Activated naive CD4-positive, alpha-beta T cell treated with anti-CD3 and anti-CD28 coated beads, Interleukin-2, amount 10 ng/mL, durations not matched to agents 7 days and 5 days (primary cell): ENCODE measurements around the gene DCTN2.
"Not testable (repeated sequence)": the region's sequence is repeated elsewhere in the genome, so short reads cannot be mapped to it uniquely, and the experiment has no call there.

ENCODE experiments used
- CTCF ChIA-PET: fragments of 350-600 bp; sonication (Branson Sonifier 250); formaldehyde crosslinking; loops from one replicate; lab custom pipeline; 2021; ENCODE audit warnings: antibody characterized with exemption; lab: Charles Lee
- DNase-seq: peaks from one replicate; pipeline ENCODE4 v3.0.0-alpha.2; 2020
- H3K27ac Mint-ChIP-seq: one replicate; pipeline ENCODE4 v1.8.0; 2021; ENCODE audit warnings: mild to moderate bottlenecking, moderate library complexity, mixed read lengths
- H3K27me3 Mint-ChIP-seq: one replicate; pipeline ENCODE4 v1.8.0; 2021; ENCODE audit warnings: mild to moderate bottlenecking, mixed read lengths
- H3K36me3 Mint-ChIP-seq: one replicate; pipeline ENCODE4 v1.8.0; 2021; ENCODE audit warnings: mixed read lengths
- H3K4me1 Mint-ChIP-seq: one replicate; pipeline ENCODE4 v1.8.0; 2021; ENCODE audit warnings: mixed read lengths
- H3K4me3 Mint-ChIP-seq: one replicate; pipeline ENCODE4 v1.8.0; 2021; ENCODE audit warnings: mild to moderate bottlenecking, moderate library complexity, mixed read lengths
- H3K9me3 Mint-ChIP-seq: one replicate; pipeline ENCODE4 v1.8.0; 2021; ENCODE audit warnings: mixed read lengths

DCTN2 gene

DNA sequence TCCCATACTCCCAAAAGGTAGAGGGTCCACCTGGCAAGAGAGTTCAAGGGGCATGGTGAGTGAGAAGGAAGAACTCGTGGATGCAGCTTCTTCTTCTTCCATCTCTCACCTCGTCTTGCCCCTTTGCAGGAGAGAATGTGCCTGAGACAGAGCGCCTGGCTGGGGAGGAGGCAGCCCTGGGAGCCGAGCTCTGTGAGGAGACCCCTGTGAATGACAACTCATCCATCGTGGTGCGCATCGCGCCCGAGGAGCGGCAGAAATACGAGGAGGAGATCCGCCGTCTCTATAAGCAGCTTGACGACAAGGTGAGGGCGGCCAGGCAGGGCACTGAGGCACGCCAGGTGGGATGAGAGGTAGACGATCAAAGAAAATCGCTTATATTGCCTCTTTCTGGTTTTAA, 22.9 kb upstream of the DCTN2 start:
- DNase-seq: no peak
- H3K36me3 Mint-ChIP-seq: no peaks in the 10 kb centered on the region
- peaks cover 14% of the 10 kb centered on the region for H3K27me3 Mint-ChIP-seq
- CTCF ChIA-PET: interaction anchor here (1.5 to 1.9 kb wide), 2 partner anchors 14 to 39 kb away, joined by 3 to 8 read pairs; no protein-coding TSS in a partner anchor
- H3K9me3 Mint-ChIP-seq: no peaks in the 10 kb centered on the region
- no peak overlapping the region for H3K27ac Mint-ChIP-seq
- no peaks in the 10 kb centered on the region for H3K4me1 Mint-ChIP-seq
- H3K4me3 Mint-ChIP-seq: no peak overlapping the region

DNA sequence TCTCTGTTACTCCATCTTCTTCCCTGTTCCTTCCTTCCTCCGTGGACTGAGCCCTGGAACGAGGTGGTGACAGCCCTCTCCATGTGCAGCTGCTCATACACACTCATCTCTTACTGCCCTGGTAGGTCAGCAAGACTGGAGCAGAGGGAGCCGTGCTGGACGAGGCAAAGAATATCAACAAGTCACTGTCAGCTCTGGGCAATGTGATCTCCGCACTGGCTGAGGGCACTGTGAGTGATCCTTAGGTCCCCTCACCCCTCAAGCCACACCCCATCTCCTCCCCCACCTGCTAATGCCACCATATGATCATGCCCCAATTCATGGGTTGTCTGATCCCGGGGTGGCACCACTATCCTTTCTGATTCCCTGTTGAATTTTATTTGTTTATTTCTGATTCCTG, 21.8 kb upstream of the DCTN2 start:
- H3K36me3 Mint-ChIP-seq: no peaks in the 10 kb centered on the region
- H3K4me3 Mint-ChIP-seq: no peak overlapping the region
- CTCF ChIA-PET: no interaction called here
- DNase-seq: no peak
- no peak overlapping the region for H3K27ac Mint-ChIP-seq
- no peaks in the 10 kb centered on the region for H3K9me3 Mint-ChIP-seq
- no peaks in the 10 kb centered on the region for H3K4me1 Mint-ChIP-seq
- peaks cover 22% of the 10 kb centered on the region for H3K27me3 Mint-ChIP-seq

DNA sequence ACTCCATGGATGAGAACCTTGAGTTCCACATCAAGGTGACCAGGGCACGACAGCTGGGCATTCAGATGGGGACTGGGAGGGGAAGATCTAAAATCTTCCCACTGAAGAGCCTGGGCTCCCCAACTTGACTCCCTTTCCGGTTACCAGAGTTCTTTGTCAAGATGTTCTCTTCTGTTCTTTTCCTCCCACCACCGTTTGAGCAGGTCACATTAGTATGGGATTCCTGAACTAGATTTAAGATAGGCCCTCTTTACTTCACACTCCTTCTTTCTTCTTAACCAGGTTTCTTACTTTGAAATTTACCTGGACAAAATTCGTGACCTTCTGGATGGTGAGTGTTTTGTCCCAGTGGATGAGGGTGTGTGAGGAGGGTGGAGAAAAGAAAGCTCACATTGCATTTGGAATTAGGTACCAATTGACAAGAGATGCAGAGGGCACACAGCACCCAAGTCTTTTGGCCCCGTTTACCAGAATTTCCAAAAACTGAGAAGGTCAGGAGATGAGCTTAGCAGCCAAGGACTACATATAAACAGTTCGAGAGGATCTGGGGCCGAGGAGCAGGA, 17.3 kb upstream of the DCTN2 start:
- Mint-ChIP-seq H3K9me3 (no peaks in the 10 kb centered on the region), H3K27ac (no peak overlapping the region), H3K27me3 (peaks cover 44% of the 10 kb centered on the region), H3K36me3 (no peaks in the 10 kb centered on the region), H3K4me1 (peaks cover 6% of the 10 kb centered on the region), H3K4me3 (no peak overlapping the region)
- no peak for DNase-seq
- CTCF ChIA-PET: interaction anchor here (1.0 kb wide), 1 partner anchor 108 kb away, joined by 3 read pairs; no protein-coding TSS in a partner anchor

DNA sequence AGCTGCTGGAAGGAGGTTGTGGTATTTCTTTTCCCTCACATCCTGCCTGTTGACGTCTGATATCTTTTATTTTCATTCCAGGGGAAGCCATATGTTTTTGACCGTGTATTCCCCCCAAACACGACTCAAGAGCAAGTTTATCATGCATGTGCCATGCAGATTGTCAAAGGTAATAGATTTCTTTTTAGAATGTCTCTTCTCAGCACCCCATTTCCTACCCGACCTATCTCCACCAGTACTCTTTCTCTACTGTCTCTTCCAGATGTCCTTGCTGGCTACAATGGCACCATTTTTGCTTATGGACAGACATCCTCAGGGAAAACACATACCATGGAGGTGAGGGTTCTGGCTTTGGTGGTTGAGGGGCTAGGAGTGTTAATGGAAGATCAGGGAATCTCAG, 16.4 kb upstream of the DCTN2 start:
- DNase-seq: no peak

DNA sequence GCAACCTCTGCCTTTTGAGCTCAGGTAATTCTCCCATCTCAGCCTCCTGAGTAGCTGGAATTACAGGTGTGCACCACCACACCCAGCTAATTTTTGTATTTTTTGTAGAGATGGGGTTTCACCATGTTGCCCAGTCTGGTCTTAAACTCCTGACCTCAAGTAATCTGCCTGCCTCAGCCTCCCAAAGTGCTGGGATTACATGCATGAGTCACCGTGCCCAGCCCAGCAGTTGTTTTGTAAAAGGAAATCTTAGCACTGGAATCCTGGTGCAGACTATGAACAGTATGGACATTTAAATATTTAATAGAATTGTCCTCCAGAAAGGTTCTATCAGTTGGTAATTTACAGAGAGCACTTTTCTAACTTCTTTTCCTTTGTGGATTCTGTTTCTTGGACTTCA, 14.1 kb upstream of the DCTN2 start:
- H3K27me3 Mint-ChIP-seq: peaks cover 47% of the 10 kb centered on the region
- H3K4me3 Mint-ChIP-seq, CTCF ChIA-PET, H3K9me3 Mint-ChIP-seq, DNase-seq, H3K36me3 Mint-ChIP-seq, H3K4me1 Mint-ChIP-seq, H3K27ac Mint-ChIP-seq: not testable (repeated sequence)

More for the DNA sequence above, 16.4 kb upstream of the DCTN2 start:
- H3K4me1 Mint-ChIP-seq: peaks cover 6% of the 10 kb centered on the region
- H3K36me3 Mint-ChIP-seq: no peaks in the 10 kb centered on the region
- no peak overlapping the region for H3K4me3 Mint-ChIP-seq
- no peak overlapping the region for H3K27ac Mint-ChIP-seq
- CTCF ChIA-PET: no interaction called here
- peaks cover 47% of the 10 kb centered on the region for H3K27me3 Mint-ChIP-seq
- H3K9me3 Mint-ChIP-seq: no peaks in the 10 kb centered on the region

DNA sequence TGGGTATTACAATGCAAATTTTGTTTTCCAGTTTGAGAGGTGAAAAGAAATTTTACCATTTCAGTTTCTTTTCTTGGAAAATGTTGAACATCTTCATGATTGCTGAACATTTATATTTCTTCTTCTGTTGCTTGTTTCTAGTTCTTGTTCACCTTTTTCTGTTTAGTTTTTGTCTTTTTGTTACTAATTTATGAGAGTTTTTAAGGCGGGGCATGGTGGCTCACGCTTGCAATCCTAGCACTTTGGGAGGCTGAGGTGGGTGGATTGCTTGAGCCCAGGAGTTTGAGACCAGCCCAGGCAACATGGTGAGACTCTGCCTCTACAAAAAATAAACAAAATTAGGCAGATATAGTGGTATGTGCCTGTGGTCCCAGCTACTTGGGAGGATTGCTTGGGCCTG, 13.5 kb upstream of the DCTN2 start:
- no peak for DNase-seq
- Mint-ChIP-seq H3K36me3 (no peaks in the 10 kb centered on the region), H3K27ac (no peak overlapping the region), H3K9me3 (no peaks in the 10 kb centered on the region), H3K4me1 (peaks cover 6% of the 10 kb centered on the region), H3K27me3 (peaks cover 47% of the 10 kb centered on the region), H3K4me3 (no peak overlapping the region)
- CTCF ChIA-PET: interaction anchor here (2.0 kb wide), 1 partner anchor 23 kb away, joined by 7 read pairs; no protein-coding TSS in a partner anchor

DNA sequence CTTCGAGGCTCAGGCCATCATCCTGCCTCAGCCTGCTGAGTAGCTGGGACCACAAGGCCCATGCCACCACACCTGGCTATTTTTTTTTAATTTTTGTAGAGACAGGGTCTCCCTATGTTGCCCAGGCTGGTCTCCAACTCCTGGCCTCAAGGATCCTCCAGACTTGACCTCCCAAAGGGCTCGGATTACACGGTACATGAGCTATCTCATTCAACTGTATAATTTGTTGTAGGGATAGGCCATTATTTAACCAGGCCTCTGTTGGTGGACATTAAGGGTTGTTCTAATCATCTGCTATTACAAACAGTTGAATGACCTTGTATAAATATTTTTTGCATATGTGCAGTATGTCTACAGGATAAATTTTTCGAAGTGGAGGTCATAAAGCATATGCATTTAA, 11.9 kb upstream of the DCTN2 start:
- Mint-ChIP-seq H3K4me3 (no peak overlapping the region), H3K36me3 (no peaks in the 10 kb centered on the region), H3K27ac (no peak overlapping the region), H3K4me1 (peaks cover 6% of the 10 kb centered on the region), H3K9me3 (no peaks in the 10 kb centered on the region), H3K27me3 (peaks cover 35% of the 10 kb centered on the region)
- CTCF ChIA-PET: interaction anchor here (2.0 kb wide), 1 partner anchor 25 kb away, joined by 7 read pairs; no protein-coding TSS in a partner anchor
- no peak for DNase-seq

DNA sequence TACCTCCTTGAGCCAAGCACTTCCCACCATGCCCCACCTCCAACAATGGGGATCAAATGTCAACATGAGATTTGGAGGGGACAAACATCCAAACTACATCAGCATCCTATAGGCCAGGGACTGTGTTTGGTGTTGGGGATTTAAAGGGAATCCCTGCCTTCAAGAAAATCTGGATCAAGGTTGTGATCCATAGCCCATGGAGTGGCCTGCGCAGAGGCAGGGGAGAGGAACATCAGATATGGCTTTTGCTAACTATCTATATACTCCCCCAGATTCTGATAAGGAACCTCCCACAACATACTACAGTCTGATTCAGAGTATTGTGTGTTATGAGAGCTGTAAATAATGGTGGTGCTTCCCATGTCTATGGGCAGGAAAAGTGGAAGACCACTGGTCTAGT, 7.9 kb upstream of the DCTN2 start:
- no peak for DNase-seq
- Mint-ChIP-seq H3K9me3 (no peaks in the 10 kb centered on the region), H3K27ac (no peak overlapping the region), H3K27me3 (peaks cover 32% of the 10 kb centered on the region), H3K36me3 (no peaks in the 10 kb centered on the region), H3K4me3 (no peak overlapping the region), H3K4me1 (peaks cover 12% of the 10 kb centered on the region)
- CTCF ChIA-PET: interaction anchor here (0.6 kb wide), 1 partner anchor 58 kb away, joined by 3 read pairs; no protein-coding TSS in a partner anchor

DNA sequence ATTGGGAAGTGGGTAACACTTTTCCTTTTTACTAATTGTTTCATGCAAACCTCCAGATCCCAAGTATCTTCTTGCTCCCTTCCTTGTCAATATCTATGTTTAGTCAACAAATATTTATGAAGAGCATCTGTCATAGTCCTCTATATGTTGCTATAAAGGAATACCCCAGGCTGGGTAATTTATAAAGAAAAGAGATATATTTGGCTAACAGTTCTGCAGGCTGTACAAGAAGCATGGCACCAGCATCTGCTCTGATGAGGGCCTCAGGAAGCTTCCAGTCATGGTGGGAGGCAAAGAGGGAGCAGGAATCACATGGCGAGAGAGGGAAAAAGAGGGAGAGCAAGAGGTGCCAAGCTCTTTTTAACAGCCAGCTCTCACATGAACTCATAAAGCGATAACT, 7.5 kb upstream of the DCTN2 start:
- DNase-seq: no peak
- Mint-ChIP-seq H3K36me3 (no peaks in the 10 kb centered on the region), H3K9me3 (no peaks in the 10 kb centered on the region), H3K27ac (no peak overlapping the region), H3K4me3 (no peak overlapping the region), H3K4me1 (peaks cover 11% of the 10 kb centered on the region), H3K27me3 (peaks cover 36% of the 10 kb centered on the region)
- CTCF ChIA-PET: interaction anchor here (0.6 kb wide), 1 partner anchor 58 kb away, joined by 3 read pairs; no protein-coding TSS in a partner anchor

DNA sequence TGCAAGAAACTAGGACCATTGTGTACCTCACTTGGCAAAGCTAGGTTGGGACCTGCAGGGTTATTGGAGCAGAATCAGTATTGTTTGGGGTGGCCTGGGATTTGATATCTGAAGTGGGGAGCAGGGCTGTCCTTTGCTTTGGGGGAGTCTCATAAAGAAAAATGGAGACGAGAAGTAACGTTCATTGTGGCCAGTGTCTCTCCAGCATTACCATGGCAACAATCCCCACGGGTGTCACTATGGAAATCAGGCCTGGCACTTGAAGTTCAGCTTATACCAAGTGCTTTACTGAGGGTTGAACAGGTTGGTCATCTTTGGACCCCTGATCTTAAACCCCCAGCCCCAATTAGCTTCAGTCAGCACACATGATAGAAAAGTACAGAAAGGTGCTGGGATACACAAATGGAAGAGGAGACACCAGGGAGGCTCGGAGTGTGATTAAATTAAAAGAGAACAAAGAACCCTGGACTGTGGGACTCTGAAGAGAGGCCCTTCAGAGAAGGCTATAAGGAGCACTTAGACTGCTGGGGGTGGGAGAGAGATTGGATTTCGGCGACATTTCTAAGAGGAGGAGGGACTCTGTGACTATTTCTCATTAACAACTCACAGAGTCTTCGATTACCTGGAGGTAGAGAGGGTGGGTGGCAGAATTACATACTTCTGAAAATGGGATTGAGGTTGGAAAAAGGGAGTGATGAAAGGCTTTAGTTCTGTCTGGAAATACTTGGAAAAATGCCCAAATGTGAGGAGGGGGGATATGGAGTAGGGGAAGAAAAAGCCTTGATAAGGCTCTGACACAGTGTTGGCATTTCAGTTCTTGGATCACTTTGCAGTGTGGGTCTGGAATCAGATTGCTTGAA, 6.6 kb upstream of the DCTN2 start:
- H3K4me1 Mint-ChIP-seq: peaks cover 17% of the 10 kb centered on the region
- H3K27me3 Mint-ChIP-seq: peaks cover 43% of the 10 kb centered on the region
- no peaks in the 10 kb centered on the region for H3K36me3 Mint-ChIP-seq
- no peak overlapping the region for H3K27ac Mint-ChIP-seq
- no peaks in the 10 kb centered on the region for H3K9me3 Mint-ChIP-seq
- DNase-seq: no peak
- CTCF ChIA-PET: no interaction called here
- no peak overlapping the region for H3K4me3 Mint-ChIP-seq

DNA sequence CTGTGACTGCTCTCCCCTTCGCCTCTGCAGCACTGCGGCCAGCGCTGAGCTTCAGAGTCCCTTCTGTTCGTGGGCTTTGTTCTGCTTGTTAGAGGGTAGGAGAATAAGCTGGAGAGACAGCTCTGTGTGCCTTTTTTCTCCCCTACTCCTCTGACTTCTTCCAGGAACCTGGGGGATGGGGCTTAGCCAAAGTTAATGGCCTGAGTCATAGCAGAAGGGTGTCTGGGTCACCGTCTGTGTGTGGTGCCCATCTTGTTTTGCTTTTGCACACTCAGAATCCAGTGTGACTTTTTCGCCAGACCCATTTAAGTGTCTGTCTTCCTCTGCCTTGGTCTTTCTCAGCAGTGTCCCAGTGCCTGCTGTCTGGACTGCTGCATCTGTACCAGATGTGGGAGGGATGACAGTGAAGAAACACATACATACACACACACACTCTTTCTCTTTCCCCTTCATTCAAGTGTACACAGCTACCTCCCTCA, 5.9 kb upstream of the DCTN2 start:
- Mint-ChIP-seq H3K36me3 (no peaks in the 10 kb centered on the region), H3K27me3 (peaks cover 48% of the 10 kb centered on the region), H3K4me3 (no peak overlapping the region), H3K9me3 (no peaks in the 10 kb centered on the region), H3K27ac (no peak overlapping the region), H3K4me1 (peaks cover 18% of the 10 kb centered on the region)
- DNase-seq: no peak
- CTCF ChIA-PET: interaction anchor here (0.8 to 1.6 kb wide), 3 partner anchors 10 to 94 kb away, joined by 3 to 4 read pairs (median 3); no protein-coding TSS in a partner anchor

DNA sequence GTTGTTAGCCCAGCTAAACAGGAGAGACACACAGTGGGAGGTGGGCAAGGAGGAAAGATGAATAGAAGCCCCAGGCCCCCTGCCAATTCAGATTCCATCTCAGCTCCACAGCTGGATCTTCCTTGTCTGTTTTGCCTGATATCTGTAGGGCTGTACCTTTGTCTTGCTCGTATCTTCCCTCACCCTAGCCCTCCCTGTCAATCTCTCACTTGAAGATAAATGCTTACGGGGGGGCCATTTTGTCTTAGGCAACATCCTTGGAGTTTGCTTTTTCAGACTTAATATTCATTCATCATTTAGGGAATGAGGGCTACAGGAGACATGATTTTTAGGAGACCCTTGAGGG, 5.3 kb upstream of the DCTN2 start:
- Mint-ChIP-seq H3K36me3 (no peaks in the 10 kb centered on the region), H3K4me1 (peaks cover 22% of the 10 kb centered on the region), H3K9me3 (no peaks in the 10 kb centered on the region), H3K27me3 (peaks cover 49% of the 10 kb centered on the region), H3K4me3 (no peak overlapping the region), H3K27ac (no peak overlapping the region)
- DNase-seq: no peak
- CTCF ChIA-PET: interaction anchor here (0.8 to 1.6 kb wide), 5 partner anchors 10 to 94 kb away, joined by 3 to 4 read pairs (median 3); no protein-coding TSS in a partner anchor

DNA sequence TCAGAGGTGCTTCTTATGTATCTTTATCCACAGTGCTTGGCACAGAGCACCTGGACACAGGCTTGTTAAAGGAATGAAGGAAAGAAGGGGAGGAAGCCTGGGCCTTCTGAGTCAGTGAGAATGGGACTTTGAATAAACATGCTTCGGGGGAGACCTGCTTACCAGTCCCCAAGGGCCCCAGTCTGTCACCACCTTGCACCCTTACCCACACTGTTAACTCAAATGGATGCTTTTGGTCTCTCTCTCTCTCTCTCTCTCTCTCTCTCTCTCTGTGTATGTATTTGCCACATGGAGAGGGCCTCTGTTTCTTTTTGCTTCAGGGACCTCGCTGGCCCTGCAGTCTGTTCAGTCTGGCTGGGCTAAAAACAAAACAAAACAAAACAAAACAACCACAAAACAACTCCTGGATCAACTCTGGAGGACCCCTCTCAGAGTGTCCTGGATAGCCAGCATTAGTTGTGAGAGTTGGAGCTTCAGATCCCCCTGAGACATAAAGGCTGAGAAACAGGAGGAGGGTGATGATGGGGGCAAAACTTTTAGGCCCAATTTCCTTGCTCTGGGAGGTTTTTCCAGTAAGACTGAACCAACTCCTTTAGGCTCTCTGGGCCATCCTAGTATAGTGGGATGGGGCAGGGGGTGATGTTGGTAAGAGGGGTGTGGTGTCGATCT, 4.8 kb upstream of the DCTN2 start:
- H3K4me3 Mint-ChIP-seq: no peak overlapping the region
- peaks cover 25% of the 10 kb centered on the region for H3K4me1 Mint-ChIP-seq
- H3K27ac Mint-ChIP-seq: no peak overlapping the region
- peaks cover 53% of the 10 kb centered on the region for H3K27me3 Mint-ChIP-seq
- no peaks in the 10 kb centered on the region for H3K36me3 Mint-ChIP-seq
- DNase-seq: no peak
- CTCF ChIA-PET: interaction anchor here (0.8 to 1.6 kb wide), 5 partner anchors 11 to 93 kb away, joined by 3 to 4 read pairs (median 3); no protein-coding TSS in a partner anchor
- no peaks in the 10 kb centered on the region for H3K9me3 Mint-ChIP-seq
